Measurements from ENCODE around the gene IQCC.
A peak's percentile ranks its signal among the peaks of the same experiment; 100 is the strongest.

IQCC gene

GRCh38 chr1:32195531-32195930 lies 9.9 kb upstream of the IQCC start:
- peaks cover 32% of the 10 kb centered on the region for H3K4me1 ChIP-seq (ENCODE audit: control insufficient read depth, insufficient read depth, low read length, poor library complexity, severe bottlenecking)
- no peaks in the 10 kb centered on the region for H3K9me3 ChIP-seq (ENCODE audit: control insufficient read depth, low read length)
- H3K27ac ChIP-seq (ENCODE audit: insufficient read depth, low read length, poor library complexity, severe bottlenecking) = no peak overlapping the region
- H3K36me3 ChIP-seq (ENCODE audit: control insufficient read depth, insufficient read depth, low read length) = peaks cover 58% of the 10 kb centered on the region
- H3K4me3 ChIP-seq (ENCODE audit: insufficient read depth, low read depth, low read length, poor library complexity, severe bottlenecking) = no peak overlapping the region
- no peaks in the 10 kb centered on the region for H3K27me3 ChIP-seq (replicated peaks; ENCODE audit: control insufficient read depth, insufficient read depth, low read length, poor library complexity, severe bottlenecking)
- DNase-seq = no peak

- H3K9me3 ChIP-seq (ENCODE audit: control insufficient read depth, low read length) = no peaks in the 10 kb centered on the region
- H3K4me1 ChIP-seq (ENCODE audit: control insufficient read depth, insufficient read depth, low read length, poor library complexity, severe bottlenecking) = peaks cover 32% of the 10 kb centered on the region
- peaks cover 51% of the 10 kb centered on the region for H3K36me3 ChIP-seq (ENCODE audit: control insufficient read depth, insufficient read depth, low read length)
- DNase-seq = peak in 1 of 3 donors; percentile 12
- no peaks in the 10 kb centered on the region for H3K27me3 ChIP-seq (replicated peaks; ENCODE audit: control insufficient read depth, insufficient read depth, low read length, poor library complexity, severe bottlenecking)
- no peak overlapping the region for H3K27ac ChIP-seq (ENCODE audit: insufficient read depth, low read length, poor library complexity, severe bottlenecking)
- H3K4me3 ChIP-seq (ENCODE audit: insufficient read depth, low read depth, low read length, poor library complexity, severe bottlenecking) = peak overlapping the region; percentile 11
Observed at GRCh38 chr1:32195972-32196823, 9.3 kb upstream of the IQCC start.

GRCh38 chr1:32197074-32197473 lies 8.4 kb upstream of the IQCC start:
- DNase-seq = no peak
- H3K9me3 ChIP-seq (ENCODE audit: control insufficient read depth, low read length) = no peaks in the 10 kb centered on the region
- H3K4me3 ChIP-seq (ENCODE audit: insufficient read depth, low read depth, low read length, poor library complexity, severe bottlenecking) = no peak overlapping the region
- H3K27me3 ChIP-seq (replicated peaks; ENCODE audit: control insufficient read depth, insufficient read depth, low read length, poor library complexity, severe bottlenecking) = no peaks in the 10 kb centered on the region
- H3K36me3 ChIP-seq (ENCODE audit: control insufficient read depth, insufficient read depth, low read length) = peaks cover 42% of the 10 kb centered on the region
- no peak overlapping the region for H3K27ac ChIP-seq (ENCODE audit: insufficient read depth, low read length, poor library complexity, severe bottlenecking)
- peaks cover 40% of the 10 kb centered on the region for H3K4me1 ChIP-seq (ENCODE audit: control insufficient read depth, insufficient read depth, low read length, poor library complexity, severe bottlenecking)

GRCh38 chr1:32197837-32198236 lies 7.6 kb upstream of the IQCC start:
- H3K27me3 ChIP-seq (replicated peaks; ENCODE audit: control insufficient read depth, insufficient read depth, low read length, poor library complexity, severe bottlenecking) = no peaks in the 10 kb centered on the region
- no peaks in the 10 kb centered on the region for H3K9me3 ChIP-seq (ENCODE audit: control insufficient read depth, low read length)
- no peak overlapping the region for H3K27ac ChIP-seq (ENCODE audit: insufficient read depth, low read length, poor library complexity, severe bottlenecking)
- DNase-seq = no peak
- H3K36me3 ChIP-seq (ENCODE audit: control insufficient read depth, insufficient read depth, low read length) = peaks cover 35% of the 10 kb centered on the region
- H3K4me3 ChIP-seq (ENCODE audit: insufficient read depth, low read depth, low read length, poor library complexity, severe bottlenecking) = no peak overlapping the region
- peaks cover 42% of the 10 kb centered on the region for H3K4me1 ChIP-seq (ENCODE audit: control insufficient read depth, insufficient read depth, low read length, poor library complexity, severe bottlenecking)

GRCh38 chr1:32198237-32199042 lies 7.0 kb upstream of the IQCC start:
- Histone ChIP-seq H3K4me3 (ENCODE audit: insufficient read depth, low read depth, low read length, poor library complexity, severe bottlenecking) (no peak overlapping the region), H3K27ac (ENCODE audit: insufficient read depth, low read length, poor library complexity, severe bottlenecking) (no peak overlapping the region), H3K36me3 (ENCODE audit: control insufficient read depth, insufficient read depth, low read length) (peaks cover 29% of the 10 kb centered on the region), H3K27me3 (replicated peaks; ENCODE audit: control insufficient read depth, insufficient read depth, low read length, poor library complexity, severe bottlenecking) (no peaks in the 10 kb centered on the region), H3K9me3 (ENCODE audit: control insufficient read depth, low read length) (no peaks in the 10 kb centered on the region), H3K4me1 (ENCODE audit: control insufficient read depth, insufficient read depth, low read length, poor library complexity, severe bottlenecking) (peaks cover 42% of the 10 kb centered on the region)
- no peak for DNase-seq

- Histone ChIP-seq H3K4me3 (ENCODE audit: insufficient read depth, low read depth, low read length, poor library complexity, severe bottlenecking) (no peak overlapping the region), H3K9me3 (ENCODE audit: control insufficient read depth, low read length) (no peaks in the 10 kb centered on the region), H3K27ac (ENCODE audit: insufficient read depth, low read length, poor library complexity, severe bottlenecking) (peak overlapping the region; percentile 93), H3K4me1 (ENCODE audit: control insufficient read depth, insufficient read depth, low read length, poor library complexity, severe bottlenecking) (peaks cover 42% of the 10 kb centered on the region), H3K36me3 (ENCODE audit: control insufficient read depth, insufficient read depth, low read length) (peaks cover 21% of the 10 kb centered on the region), H3K27me3 (replicated peaks; ENCODE audit: control insufficient read depth, insufficient read depth, low read length, poor library complexity, severe bottlenecking) (no peaks in the 10 kb centered on the region)
- no peak for DNase-seq
Observed at GRCh38 chr1:32199043-32199716, 6.3 kb upstream of the IQCC start.

GRCh38 chr1:32199717-32200072 lies 5.8 kb upstream of the IQCC start:
- Histone ChIP-seq H3K9me3 (ENCODE audit: control insufficient read depth, low read length) (no peaks in the 10 kb centered on the region), H3K36me3 (ENCODE audit: control insufficient read depth, insufficient read depth, low read length) (peaks cover 16% of the 10 kb centered on the region), H3K4me1 (ENCODE audit: control insufficient read depth, insufficient read depth, low read length, poor library complexity, severe bottlenecking) (peaks cover 42% of the 10 kb centered on the region), H3K4me3 (ENCODE audit: insufficient read depth, low read depth, low read length, poor library complexity, severe bottlenecking) (peak overlapping the region; percentile 67), H3K27ac (ENCODE audit: insufficient read depth, low read length, poor library complexity, severe bottlenecking) (peak overlapping the region; percentile 93), H3K27me3 (replicated peaks; ENCODE audit: control insufficient read depth, insufficient read depth, low read length, poor library complexity, severe bottlenecking) (no peaks in the 10 kb centered on the region)
- no peak for DNase-seq

GRCh38 chr1:32200226-32201010 lies 5.1 kb upstream of the IQCC start, which contains the start of gene CCDC28B:
TSS of gene CCDC28B (plus strand) at chr1:32200595. CDS start at chr1:32201936, 1,341 bp downstream.
- Histone ChIP-seq H3K9me3 (ENCODE audit: control insufficient read depth, low read length) (no peaks in the 10 kb centered on the region), H3K27ac (ENCODE audit: insufficient read depth, low read length, poor library complexity, severe bottlenecking) (peak within 1 kb of the TSS; percentile 93), H3K4me1 (ENCODE audit: control insufficient read depth, insufficient read depth, low read length, poor library complexity, severe bottlenecking) (peaks cover 44% of the 10 kb centered on the region), H3K4me3 (ENCODE audit: insufficient read depth, low read depth, low read length, poor library complexity, severe bottlenecking) (peak within 1 kb of the TSS; percentile 67), H3K36me3 (ENCODE audit: control insufficient read depth, insufficient read depth, low read length) (peaks cover 9% of the 10 kb centered on the region), H3K27me3 (replicated peaks; ENCODE audit: control insufficient read depth, insufficient read depth, low read length, poor library complexity, severe bottlenecking) (no peaks in the 10 kb centered on the region)
- peak; percentile 19 to 43 (median 29) for DNase-seq

Data from effector memory CD4-positive, alpha-beta T cell (primary cell).